Measurements from ENCODE around the gene CDKAL1.

The CDKAL1 gene

DNA sequence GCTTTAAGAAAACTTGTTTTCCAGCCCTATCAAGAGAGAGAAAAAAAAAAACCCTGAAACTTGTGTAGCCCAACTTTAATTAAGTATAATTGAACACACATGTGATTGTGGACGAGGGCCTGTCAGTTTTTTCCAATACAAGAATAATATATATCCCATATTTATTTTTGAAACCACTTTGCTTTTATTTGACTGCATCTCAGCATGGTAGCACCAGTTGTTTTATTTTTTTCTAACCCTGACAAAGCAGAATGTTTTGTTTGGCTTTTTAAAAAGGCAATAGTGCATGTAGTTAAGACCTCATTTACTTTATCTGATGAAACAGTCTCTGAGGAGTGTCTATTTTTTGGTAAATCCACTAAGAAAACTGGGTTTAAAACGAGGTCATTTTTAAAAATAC is 257.7 kb downstream of the CDKAL1 start:
- Histone ChIP-seq H3K79me2 (ENCODE audit: insufficient read depth, low read depth) (no peaks in the 10 kb centered on the region), H3K4me2 (no peak overlapping the region), H3K27ac (no peak overlapping the region), H3K4me3 (IDR thresholded peaks at IDR 0.05; ENCODE audit: insufficient read depth, low read depth, low read length) (no peak overlapping the region), H3K4me1 (ENCODE audit: low read depth, poor library complexity, severe bottlenecking) (no peaks in the 10 kb centered on the region), H4K20me1 (ENCODE audit: insufficient read depth) (no peaks in the 10 kb centered on the region), H3K36me3 (ENCODE audit: insufficient read depth) (no peaks in the 10 kb centered on the region), H3K9ac (no peak overlapping the region), H2AFZ (ENCODE audit: low read depth) (no peak overlapping the region), H3K27me3 (ENCODE audit: insufficient read depth, low read depth) (no peaks in the 10 kb centered on the region)
- TF ChIP-seq, protein P1, sequence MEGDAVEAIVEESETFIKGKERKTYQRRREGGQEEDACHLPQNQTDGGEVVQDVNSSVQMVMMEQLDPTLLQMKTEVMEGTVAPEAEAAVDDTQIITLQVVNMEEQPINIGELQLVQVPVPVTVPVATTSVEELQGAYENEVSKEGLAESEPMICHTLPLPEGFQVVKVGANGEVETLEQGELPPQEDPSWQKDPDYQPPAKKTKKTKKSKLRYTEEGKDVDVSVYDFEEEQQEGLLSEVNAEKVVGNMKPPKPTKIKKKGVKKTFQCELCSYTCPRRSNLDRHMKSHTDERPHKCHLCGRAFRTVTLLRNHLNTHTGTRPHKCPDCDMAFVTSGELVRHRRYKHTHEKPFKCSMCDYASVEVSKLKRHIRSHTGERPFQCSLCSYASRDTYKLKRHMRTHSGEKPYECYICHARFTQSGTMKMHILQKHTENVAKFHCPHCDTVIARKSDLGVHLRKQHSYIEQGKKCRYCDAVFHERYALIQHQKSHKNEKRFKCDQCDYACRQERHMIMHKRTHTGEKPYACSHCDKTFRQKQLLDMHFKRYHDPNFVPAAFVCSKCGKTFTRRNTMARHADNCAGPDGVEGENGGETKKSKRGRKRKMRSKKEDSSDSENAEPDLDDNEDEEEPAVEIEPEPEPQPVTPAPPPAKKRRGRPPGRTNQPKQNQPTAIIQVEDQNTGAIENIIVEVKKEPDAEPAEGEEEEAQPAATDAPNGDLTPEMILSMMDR (conservative IDR thresholded peaks at IDR 0.05; ENCODE audit: low read depth, low read length) = no peak

GRCh38 chr6:20793174-20793573 is 258.9 kb downstream of the CDKAL1 start:
- H2AFZ ChIP-seq (ENCODE audit: low read depth) = no peak overlapping the region

DNA sequence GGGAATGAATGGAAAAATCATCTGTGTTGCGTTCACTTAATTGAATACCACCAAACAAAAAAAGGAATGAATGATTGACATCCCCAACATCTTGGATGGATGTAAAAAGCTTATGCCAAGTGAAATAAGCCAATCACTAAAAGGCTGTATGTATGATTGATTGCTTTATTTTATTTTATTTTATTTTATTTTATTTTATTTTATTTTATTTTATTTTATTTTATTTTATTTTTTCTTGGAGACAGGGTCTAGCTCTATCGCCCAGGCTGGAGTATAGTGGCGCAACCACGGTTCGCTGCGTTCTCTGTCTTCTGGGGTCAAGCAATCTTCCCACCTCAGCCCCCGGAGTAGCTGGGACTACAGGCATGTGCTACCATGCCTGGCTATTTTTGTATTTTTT is 263.3 kb downstream of the CDKAL1 start:
- H3K36me3 ChIP-seq (ENCODE audit: insufficient read depth) = no peaks in the 10 kb centered on the region

More at GRCh38 chr6:20793174-20793573, 258.9 kb downstream of the CDKAL1 start:
- no peaks in the 10 kb centered on the region for H3K4me1 ChIP-seq (ENCODE audit: low read depth, poor library complexity, severe bottlenecking)
- H3K79me2 ChIP-seq (ENCODE audit: insufficient read depth, low read depth) = no peaks in the 10 kb centered on the region
- TF ChIP-seq, protein P1 (conservative IDR thresholded peaks at IDR 0.05; ENCODE audit: low read depth, low read length) = no peak
- no peak overlapping the region for H3K27ac ChIP-seq
- H3K4me2 ChIP-seq = no peak overlapping the region
- H3K9ac ChIP-seq = no peak overlapping the region
- no peaks in the 10 kb centered on the region for H4K20me1 ChIP-seq (ENCODE audit: insufficient read depth)
- H3K36me3 ChIP-seq (ENCODE audit: insufficient read depth) = no peaks in the 10 kb centered on the region
- no peak overlapping the region for H3K4me3 ChIP-seq (IDR thresholded peaks at IDR 0.05; ENCODE audit: insufficient read depth, low read depth, low read length)
- no peaks in the 10 kb centered on the region for H3K27me3 ChIP-seq (ENCODE audit: insufficient read depth, low read depth)

GRCh38 chr6:20800229-20800628 is 266.0 kb downstream of the CDKAL1 start:
- H3K9ac ChIP-seq = no peak overlapping the region
- TF ChIP-seq, protein P1 (conservative IDR thresholded peaks at IDR 0.05; ENCODE audit: low read depth, low read length) = no peak
- H3K36me3 ChIP-seq (ENCODE audit: insufficient read depth) = no peaks in the 10 kb centered on the region

More for the DNA sequence above, 263.3 kb downstream of the CDKAL1 start:
- no peak overlapping the region for H3K27ac ChIP-seq
- H2AFZ ChIP-seq (ENCODE audit: low read depth) = no peak overlapping the region
- H3K4me3 ChIP-seq (IDR thresholded peaks at IDR 0.05; ENCODE audit: insufficient read depth, low read depth, low read length) = no peak overlapping the region
- no peak overlapping the region for H3K9ac ChIP-seq
- TF ChIP-seq, protein P1 (conservative IDR thresholded peaks at IDR 0.05; ENCODE audit: low read depth, low read length) = no peak
- no peaks in the 10 kb centered on the region for H3K27me3 ChIP-seq (ENCODE audit: insufficient read depth, low read depth)
- H3K79me2 ChIP-seq (ENCODE audit: insufficient read depth, low read depth) = no peaks in the 10 kb centered on the region
- no peaks in the 10 kb centered on the region for H4K20me1 ChIP-seq (ENCODE audit: insufficient read depth)
- H3K4me2 ChIP-seq = no peak overlapping the region
- H3K4me1 ChIP-seq (ENCODE audit: low read depth, poor library complexity, severe bottlenecking) = no peaks in the 10 kb centered on the region

More at GRCh38 chr6:20800229-20800628, 266.0 kb downstream of the CDKAL1 start:
- H3K27ac ChIP-seq = no peak overlapping the region
- H4K20me1 ChIP-seq (ENCODE audit: insufficient read depth) = no peaks in the 10 kb centered on the region
- no peak overlapping the region for H3K4me2 ChIP-seq
- H2AFZ ChIP-seq (ENCODE audit: low read depth) = no peak overlapping the region
- H3K4me3 ChIP-seq (IDR thresholded peaks at IDR 0.05; ENCODE audit: insufficient read depth, low read depth, low read length) = no peak overlapping the region
- H3K79me2 ChIP-seq (ENCODE audit: insufficient read depth, low read depth) = no peaks in the 10 kb centered on the region
- H3K27me3 ChIP-seq (ENCODE audit: insufficient read depth, low read depth) = no peaks in the 10 kb centered on the region
- H3K4me1 ChIP-seq (ENCODE audit: low read depth, poor library complexity, severe bottlenecking) = no peaks in the 10 kb centered on the region
